Raji (cell line): Measurements from ENCODE around the gene CLCN4.

Experiments
- POLR2A ChIP-seq: IDR thresholded peaks from 2 replicates; pipeline ENCODE4 v1.6.1; 2011; ENCODE audit warnings: low read depth, low read length, control low read depth; ENCODE audit not compliant: insufficient read depth

CLCN4 gene

DNA sequence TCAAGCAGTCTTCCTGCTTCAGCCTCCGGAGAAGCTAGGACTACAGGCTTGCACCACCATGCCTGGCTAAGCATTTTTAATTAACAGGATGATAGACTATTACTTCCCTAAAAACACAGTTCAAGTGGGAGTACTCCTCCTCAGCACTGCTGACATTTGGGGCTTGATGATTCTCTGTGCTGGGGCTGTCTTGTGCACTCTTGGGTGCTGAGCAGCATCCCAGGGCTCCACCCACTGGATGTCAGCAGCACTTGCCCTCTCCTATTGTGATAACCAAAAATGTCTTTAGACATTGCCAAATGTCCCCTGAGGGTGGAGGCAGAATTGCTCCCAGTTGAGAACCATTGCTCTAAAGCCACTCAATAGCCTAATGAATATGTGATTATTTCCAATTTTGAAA is 60.4 kb downstream of the CLCN4 start:
- no peak for TF ChIP-seq POLR2A

- no peak for TF ChIP-seq POLR2A
Measured at GRCh38 chrX:10221651-10222050, 64.9 kb downstream of the CLCN4 start.

DNA sequence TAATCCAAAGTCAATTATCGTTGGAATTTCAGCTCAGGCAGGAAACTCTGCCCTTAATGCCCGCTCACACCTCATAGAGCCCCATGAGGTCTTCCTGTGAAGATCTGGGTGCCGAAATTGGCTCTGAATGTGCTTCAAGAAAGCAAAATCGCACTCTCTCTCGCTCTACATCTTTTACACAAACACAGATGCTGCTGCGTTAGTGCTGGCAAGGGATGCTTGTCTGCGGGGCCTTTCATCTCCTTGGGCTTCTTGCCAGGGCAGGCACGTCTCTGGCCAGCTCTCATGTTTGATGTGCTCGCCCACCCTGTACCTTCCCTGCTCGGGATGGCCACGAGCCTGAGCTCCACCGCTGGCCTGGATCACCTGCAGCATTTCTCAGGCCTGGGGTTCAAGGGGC is 66.5 kb downstream of the CLCN4 start:
- TF ChIP-seq POLR2A = no peak

GRCh38 chrX:10223781-10224180 is 67.0 kb downstream of the CLCN4 start:
- no peak for TF ChIP-seq POLR2A

DNA sequence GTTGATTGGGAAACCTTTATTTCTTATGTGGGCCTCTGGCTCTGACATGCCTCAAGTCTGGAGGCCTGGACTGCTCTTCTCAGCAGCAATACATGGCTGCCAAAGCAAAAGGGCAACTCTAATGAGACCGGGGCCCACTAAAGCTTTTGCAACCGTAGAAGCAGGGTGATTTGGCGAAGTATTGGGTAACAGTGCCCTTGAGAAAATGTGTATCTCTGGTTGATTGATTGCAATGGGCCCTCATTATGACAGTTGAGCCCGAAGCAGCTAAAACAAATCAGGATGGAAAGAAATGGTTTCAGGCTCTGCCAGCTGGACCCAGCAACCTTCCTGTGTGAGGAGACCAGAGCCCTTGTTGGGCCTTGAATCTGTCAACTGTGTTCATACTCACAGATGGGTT is 73.4 kb downstream of the CLCN4 start:
- TF ChIP-seq POLR2A = no peak

GRCh38 chrX:10231461-10231860 is 74.7 kb downstream of the CLCN4 start:
- TF ChIP-seq POLR2A = no peak

DNA sequence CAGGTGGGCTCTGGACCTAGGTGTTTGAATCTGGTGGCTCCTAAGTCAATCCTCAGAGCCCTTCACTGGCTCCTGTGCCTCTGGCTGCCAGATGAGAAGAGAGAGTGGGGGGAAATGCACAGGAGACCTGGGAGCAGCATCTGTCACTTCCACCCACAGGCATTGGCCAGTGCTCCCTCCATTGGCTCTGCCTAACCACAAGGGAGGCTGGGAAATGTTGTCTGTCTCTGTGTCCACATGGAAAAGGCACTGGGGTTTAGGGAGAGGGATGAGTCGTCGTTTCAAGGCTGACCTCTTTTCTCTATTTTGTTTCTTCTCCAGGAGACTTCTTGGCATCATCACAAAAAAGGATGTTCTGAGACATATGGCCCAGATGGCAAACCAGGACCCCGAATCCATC is 76.4 kb downstream of the CLCN4 start:
- TF ChIP-seq POLR2A = no peak

DNA sequence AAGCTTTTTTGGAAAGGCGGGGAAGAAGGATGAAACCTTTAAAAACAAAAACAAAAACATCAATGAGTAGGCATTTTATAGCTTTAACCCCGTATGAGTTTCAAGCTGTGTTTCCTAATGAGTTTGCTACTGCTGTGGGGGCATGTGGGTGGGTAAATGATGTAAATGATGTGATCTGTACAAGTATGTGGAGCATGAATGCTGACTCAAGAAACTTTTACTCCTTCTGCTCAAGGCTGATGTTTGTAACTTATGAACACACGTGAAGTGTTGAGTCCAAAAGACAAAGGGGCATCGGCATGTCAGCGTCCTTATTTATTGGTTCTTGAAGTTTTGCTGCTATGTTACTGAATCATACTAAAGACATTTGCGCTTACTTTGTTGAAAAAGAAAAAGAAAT is 76.9 kb downstream of the CLCN4 start:
- no peak for TF ChIP-seq POLR2A

GRCh38 chrX:10235851-10236250 is 79.1 kb downstream of the CLCN4 start:
- no peak for TF ChIP-seq POLR2A

DNA sequence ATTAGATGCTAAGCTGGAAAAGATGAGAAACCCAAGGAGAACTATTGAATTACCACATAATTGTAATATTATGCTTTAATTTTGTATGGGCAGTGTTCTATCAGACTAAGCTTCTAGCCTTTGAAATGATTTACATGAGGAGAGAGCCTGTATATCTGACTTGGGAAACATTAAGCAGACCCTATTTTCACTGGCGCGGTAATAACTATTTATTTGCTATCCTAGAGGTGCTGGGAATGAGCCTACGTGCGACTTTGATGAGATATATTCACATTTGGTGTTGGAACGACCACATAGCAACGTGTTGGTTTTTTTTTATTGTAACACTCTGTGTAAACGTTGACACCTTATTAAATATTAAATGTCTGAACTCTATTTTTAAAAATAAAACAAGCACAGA is 80.5 kb downstream of the CLCN4 start:
- TF ChIP-seq POLR2A = no peak

DNA sequence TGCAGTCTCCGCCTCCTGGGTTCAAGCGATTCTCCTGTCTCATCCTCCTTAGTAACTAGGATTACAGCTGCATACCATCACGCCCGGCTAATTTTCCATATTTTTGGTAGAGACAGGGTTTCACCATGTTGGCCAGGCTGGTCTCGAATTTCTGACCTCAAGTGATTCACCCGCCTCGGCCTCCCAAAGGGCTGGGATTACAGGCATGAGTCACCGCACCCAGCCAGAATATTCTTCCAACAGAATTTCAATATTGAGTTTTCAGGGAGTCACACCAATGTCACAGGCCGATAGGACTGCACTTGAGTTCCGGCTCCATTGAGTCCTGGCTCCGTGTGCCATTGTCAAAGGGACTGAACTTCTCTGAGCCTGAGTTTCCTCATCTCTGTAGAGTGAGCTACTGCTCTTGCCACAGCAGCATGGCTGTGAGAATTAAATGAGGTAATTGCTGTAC is 82.9 kb downstream of the CLCN4 start:
- TF ChIP-seq POLR2A = no peak

GRCh38 chrX:10240918-10241317 is 84.1 kb downstream of the CLCN4 start:
- no peak for TF ChIP-seq POLR2A

DNA sequence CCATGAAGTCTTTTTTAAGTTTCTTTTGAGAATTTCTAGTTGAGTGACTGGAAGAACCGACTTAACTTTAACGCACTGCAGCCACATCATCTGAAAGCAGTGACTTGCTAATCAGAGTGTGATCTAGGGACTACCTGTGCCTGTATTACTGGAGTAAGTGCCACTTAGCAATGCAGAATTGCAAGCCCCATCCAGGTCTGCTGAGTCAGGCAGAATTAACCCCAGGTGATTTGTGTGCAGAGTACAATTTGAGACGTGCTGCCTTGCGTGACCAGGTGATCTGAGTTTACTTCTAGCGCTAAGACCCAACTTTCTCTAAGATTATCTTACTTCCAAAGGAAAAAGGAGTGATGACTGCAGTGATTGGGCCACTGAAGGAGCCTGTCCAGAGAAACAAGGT is 85.3 kb downstream of the CLCN4 start:
- no peak for TF ChIP-seq POLR2A

GRCh38 chrX:10243106-10243505 is 86.3 kb downstream of the CLCN4 start:
- TF ChIP-seq POLR2A = no peak

DNA sequence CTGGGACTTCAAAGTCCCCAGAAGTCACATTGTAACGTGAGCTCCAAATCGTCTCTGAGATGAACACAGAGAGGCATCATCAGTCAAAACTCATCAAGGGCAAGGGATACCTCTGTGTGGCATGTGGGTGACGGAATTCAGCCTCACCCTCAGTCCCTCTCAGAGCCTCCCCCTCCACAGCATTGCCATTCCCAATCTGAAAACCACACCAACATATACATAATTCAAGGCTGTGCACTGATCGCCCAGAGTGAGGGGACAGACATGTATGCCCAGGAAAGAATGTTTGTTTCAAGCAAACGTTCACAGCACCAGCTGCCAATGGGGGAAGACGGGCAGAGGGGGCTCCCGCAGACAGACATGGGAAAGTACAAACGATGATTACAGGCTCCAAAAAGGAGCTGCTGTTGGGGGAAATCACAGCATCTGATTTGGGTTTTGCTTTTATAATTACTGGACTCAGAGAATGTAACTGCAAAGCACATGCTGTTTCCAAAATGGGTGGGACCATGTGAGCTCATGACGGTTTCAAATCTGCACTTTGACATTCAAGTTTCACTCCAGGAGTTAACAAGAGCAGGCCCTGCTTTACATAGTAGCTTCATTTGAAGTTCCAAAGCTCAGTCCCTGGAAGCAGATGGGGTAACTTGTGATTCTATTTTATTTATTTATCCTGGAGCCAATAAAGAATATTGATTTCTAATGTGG is 88.3 kb downstream of the CLCN4 start:
- no peak for TF ChIP-seq POLR2A

GRCh38 chrX:10245886-10246285 is 89.1 kb downstream of the CLCN4 start:
- no peak for TF ChIP-seq POLR2A

GRCh38 chrX:10246297-10246696 is 89.5 kb downstream of the CLCN4 start:
- TF ChIP-seq POLR2A = no peak
